HG03103 (cell line): ENCODE data around the gene SYNE1.
"Not testable (repeated sequence)": the region's sequence is repeated elsewhere in the genome, so short reads cannot be mapped to it uniquely, and the experiment has no call there.

Experiments
- ATAC-seq: cut with Tn5 transposase; IDR thresholded peaks from one replicate; pipeline ENCODE4 v1.9.1; 2021; ENCODE audit warnings: low read depth; ENCODE audit not compliant: unreplicated experiment

The SYNE1 gene

DNA sequence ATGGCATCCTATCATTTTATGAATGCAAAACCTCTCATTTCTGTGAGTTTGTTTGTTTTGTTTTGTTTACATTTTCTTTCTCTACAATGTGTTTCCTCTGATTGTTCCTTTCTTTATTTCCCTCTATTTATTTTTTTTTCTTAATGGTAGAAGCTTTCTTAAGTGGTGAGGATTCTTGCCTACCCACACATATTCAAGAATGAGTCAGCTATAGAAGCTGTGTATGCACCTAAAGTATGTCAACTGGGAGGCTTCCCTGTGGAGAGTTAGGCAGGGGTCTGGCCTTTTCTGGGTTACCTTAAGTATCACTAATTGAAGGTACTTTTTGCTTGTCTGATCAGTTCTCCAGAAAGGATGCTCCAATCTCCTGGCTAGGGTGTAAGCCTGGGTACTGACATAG lies 475.7 kb downstream of the SYNE1 start:
- ATAC-seq, result peak; percentile 49

DNA sequence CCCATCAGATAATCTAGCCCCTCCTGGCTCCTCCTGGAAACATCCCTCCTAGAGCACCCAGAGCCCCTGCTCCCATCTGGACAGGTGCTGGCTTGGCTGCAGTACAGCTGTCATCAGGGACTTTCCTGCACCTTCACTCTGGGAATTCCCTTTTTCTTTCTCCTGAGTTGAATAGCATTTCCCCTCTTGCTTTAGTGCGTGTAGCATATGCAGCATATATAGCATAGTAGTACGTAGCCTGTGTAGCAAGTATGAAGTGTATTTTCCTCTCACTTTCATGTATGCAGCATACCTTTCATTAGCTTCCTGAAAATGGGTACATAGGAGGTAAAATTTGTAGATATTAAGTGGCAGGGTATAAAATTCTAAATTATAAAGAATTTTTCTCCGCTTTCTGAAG lies 476.8 kb downstream of the SYNE1 start:
- peak; percentile 83 for ATAC-seq

DNA sequence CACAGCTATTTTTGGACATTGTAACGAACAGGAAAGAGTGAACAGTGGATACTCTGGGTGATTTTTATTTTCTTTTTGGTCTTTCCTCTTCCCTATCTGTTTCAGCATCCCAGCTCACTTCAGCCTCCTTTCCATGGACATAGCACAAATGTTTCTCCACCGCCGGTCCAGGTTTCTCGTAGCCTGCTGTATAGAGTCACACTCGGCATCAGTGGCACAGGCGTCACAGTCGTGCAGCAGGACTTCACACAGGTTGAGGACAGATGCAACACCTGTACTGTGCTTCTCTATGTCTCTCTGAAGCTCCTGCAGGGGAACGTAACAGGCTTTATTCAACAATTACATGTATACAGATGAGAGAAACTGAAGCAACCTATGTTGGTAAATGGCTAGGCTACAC lies 481.4 kb downstream of the SYNE1 start:
- no peak for ATAC-seq

DNA sequence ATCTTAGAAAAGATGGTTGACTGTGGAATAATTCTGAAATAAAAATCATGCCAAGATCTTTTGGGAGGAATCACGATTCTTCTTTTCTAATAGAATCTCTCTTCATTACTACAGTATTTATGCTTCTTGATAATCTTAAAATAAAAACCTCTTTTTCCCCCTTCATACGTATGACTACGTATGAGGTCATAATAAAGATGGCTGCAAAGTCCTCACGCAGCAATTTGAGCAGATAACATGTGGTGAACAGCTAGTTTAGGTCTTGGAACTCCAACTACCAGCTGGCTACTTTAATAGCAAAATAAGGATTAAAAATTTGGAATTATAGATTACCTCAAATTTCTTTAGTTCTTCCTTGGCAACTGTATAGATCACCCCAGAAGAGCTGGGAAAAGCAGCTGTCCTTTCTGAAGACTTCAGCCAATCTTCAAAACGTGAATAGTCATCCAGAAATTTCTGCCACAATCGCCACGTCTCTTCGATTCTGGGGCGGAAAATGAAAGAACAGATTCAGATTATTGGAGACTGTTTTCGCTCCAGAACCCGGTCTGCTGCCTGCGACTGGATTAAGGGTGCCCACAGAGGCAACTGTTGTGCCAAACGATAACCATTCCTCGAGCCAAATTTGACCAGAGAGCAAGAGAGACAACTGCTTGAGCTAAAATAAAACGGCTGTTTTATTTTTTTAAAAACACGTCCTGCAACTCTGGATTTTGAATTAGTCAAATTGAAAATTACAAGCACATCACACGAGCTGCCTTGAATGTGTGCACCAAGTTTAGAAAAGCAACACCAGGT lies 482.4 kb downstream of the SYNE1 start:
- no peak for ATAC-seq

DNA sequence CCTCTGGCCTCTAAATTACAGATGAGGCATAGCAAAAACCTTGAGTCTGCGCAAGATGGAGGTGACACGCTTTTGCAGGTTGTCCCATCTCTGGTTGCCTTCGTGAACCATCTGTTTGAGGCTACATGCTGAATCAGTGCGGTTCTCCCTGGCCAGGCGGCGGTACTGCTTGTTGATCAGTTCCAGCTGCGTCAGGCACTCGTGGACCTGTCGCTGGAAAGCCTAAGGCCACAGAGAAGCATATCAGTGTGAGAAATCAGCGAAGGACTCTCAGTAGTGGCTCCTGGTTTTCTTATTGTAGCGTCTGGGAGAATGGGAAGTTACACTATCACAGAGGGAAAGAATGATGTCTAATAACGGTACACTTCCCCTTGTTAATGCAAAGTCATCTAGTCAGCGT lies 485.2 kb downstream of the SYNE1 start:
- ATAC-seq, result no peak

DNA sequence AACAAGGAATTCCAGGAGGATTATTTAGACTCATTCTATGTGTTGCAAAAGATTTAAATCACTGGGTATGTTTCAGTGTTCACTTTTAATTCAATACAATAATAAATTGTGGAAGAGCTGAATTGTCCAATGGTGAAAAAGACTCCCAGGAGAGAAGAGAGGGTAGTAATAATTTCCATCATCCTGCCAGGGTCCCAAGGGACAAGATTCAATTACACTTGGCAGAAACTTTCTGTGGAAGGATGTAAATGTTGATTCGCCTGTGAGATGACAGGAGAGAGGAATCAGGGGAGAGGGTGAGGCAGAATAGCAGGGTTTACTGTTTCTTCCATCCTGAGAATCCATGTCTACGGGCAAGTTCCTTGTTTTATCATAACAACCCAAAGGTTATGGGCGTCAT lies 487.0 kb downstream of the SYNE1 start:
- ATAC-seq, result no peak

DNA sequence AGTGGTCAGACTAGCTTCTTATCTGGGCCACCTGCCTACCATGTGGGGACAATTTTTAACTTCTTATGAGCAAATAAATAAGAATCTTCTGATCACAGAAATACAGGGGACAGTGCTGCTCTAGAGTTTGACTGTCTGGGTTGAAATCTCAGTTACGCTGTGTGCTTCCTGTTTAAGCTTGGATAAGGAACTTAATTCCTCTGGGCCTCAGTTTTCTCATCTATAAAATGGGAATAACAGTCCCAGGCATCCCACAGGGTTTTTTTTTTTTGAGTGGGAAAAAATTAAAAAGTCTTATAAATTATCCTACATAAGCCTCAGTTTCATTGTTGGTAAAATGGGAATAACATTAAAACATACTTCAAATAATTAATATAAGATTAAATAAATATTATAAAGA lies 488.8 kb downstream of the SYNE1 start:
- ATAC-seq, result no peak

DNA sequence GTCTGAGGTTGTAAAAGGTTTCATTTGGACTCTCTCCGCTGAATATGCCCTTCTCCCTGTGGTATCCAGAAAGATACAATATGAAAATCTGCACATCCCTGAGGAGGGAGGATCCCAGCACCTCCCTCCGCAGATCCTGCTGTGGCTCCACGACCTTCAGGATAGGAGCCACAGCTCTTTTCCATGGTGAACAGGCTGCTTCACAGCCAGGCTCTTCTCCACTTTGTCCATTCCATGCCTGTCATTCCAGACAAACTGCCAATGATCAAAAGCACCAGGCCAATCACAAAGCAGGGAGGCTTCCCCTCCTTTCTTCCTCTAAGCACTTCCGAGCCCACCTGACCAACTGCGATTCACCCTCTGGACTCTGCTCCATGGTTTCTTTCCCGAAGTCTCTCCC lies 489.9 kb downstream of the SYNE1 start:
- ATAC-seq, result no peak

DNA sequence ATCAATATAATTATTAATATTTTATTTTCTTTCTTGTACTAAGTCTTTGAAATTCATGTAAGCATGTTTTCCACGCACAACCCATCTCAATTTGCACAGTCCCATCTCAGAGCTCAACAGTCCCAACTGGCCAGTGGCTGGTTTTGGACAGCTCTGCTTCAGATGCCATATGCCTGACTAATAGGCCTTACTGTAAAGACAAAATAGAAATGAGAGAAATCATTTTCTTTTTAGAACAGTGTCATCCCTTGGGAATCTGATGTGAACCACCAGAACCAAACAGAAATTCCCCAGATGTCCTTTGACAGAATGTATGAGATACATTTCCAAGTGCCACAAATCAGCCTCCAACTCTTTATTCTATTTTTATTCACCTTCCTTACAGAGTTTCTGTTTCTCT lies 490.8 kb downstream of the SYNE1 start:
- ATAC-seq, result no peak

DNA sequence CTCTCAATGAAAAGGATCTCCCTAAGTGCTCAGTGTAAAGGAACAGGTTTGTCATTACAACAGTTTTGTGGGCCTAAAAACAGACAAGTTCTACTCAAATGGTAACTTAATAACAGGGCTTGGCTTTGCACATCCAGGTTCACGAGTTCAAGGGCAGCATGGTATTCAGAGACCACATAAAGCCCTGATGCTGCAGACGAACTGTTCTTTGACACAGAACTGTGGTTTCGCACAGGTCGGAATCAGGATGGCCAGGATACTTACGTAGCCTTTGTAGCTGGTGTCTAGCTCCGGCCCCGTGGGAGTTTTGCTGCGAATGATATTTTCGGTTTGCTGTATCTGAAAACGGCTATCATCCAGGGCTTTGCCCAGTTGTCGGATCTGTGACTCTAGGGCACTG lies 493.8 kb downstream of the SYNE1 start:
- no peak for ATAC-seq

DNA sequence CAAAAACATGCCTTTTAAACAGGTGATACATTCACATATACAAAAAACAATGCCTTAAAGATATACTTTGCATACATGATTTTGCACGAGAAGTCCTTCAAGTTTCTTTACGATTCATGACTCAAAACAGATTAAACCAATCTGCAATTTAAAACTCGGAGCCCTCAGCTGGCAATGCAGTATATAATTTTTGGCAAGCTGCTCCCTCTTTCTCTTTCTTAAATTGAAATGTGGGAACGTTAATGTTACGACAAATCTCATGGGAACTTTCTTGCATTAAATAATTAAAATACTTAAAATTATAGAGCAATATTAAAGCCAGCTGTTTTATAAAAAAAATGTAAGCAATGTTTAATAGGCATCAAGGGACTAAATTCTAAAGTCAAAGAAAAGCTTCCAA lies 495.1 kb downstream of the SYNE1 start:
- no peak for ATAC-seq

DNA sequence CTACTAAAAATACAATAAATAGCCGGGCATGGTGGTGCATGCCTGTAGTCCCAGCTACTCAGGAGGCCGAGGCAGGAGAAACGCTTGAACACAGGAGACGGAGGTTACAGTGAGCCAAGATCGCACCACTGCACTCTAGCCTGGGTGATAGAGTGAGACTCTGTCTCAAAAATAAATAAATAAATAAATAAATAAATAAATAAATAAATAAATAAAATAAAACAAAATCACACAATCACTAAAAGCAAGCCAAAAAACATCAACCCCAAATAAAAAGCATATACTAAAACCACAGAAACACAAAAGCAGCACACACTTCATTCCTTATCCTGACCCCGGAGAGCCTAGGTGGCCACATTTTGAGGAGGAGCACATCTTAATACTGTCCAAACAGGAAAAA lies 498.8 kb downstream of the SYNE1 start:
- ATAC-seq, result not testable (repeated sequence)

DNA sequence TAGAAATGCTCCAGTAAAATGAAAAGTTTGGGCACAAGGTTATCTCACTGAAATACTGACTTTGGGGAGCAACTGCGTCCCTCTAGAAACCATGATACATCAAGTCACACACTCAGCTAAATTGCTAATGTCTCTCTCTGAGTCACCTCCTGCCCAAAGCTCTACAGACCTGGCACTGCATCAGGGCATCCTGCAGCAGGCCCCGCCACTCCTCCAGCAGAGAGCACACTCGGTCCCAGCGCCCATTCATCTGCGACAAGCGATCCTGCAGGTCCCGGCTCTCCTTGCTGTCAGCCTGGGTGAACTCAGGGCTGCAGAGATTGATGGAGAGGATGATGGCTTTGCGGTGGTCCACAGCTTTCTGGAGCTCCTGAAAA lies 500.7 kb downstream of the SYNE1 start:
- ATAC-seq, result no peak

DNA sequence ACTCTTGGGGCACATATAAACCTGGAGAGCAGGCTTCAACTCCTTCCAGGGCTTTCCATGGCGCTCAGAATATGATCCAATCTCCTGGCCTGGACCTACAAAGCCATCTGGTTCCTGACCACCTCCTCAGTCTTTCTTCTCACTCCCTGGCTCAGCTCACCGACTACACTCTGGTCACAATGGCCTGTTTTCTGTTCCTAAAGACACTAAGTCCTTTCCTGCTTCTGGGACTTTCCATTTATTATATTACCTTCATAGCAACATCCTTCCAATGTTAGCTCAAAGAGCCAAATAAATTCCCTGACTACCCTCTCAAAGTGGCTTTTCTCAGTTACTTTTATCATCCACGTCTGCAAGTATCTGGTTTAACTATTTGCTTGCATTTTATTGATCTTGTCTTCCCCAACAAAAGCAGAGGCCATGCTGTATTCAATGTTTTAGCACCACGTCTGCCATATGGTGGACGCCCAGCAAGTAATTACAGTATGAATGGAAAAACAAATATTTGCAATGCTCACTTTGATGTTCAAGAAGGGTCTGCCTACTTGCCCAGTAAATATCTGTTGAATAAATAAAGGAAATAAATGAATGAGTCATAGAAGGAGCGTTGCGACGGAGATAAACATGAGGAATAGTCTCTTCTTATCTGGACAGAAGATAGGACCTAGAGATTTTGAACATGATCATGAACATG lies 501.3 kb downstream of the SYNE1 start:
- no peak for ATAC-seq

DNA sequence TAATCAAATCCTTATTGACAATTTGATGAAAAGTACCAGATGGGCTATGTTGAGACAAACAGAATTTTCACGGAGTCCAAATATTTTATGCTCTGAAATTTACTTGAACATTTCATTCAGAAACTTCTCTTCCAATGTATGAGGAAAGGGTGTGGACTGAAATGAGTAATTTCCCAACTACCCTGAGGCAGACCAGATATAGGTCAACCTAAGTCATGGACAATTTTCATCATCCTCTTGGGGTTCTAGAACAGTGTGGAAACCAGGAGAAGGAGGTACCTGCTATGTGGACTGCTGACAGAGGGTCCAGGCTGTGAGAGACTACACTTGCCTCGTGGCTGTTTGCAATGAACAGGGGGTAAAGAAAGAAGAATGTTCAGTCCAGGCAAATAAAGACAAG lies 506.7 kb downstream of the SYNE1 start:
- no peak for ATAC-seq

DNA sequence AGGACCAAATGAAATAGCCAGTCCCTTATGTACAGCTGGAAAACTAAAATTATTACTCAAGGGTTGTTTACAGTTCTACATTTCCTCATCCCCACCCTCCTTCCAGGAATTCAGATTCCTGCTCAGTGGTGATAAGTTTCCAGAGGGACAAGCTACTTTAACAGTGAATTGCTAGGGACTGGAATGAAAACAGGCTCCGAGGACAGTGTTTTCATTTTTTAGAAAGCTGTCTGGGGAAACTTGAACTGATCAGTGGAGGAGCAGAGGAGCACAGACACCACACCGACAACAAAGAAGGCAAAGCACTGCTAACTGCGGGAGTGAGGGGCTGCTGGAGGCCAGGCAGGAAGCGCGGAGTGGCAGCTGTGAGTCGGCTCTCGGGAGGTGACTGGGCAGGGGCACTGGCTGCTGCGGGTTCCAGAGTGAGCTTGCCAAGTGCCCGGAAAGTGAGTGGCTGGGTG lies 507.4 kb downstream of the SYNE1 start:
- ATAC-seq, result no peak

DNA sequence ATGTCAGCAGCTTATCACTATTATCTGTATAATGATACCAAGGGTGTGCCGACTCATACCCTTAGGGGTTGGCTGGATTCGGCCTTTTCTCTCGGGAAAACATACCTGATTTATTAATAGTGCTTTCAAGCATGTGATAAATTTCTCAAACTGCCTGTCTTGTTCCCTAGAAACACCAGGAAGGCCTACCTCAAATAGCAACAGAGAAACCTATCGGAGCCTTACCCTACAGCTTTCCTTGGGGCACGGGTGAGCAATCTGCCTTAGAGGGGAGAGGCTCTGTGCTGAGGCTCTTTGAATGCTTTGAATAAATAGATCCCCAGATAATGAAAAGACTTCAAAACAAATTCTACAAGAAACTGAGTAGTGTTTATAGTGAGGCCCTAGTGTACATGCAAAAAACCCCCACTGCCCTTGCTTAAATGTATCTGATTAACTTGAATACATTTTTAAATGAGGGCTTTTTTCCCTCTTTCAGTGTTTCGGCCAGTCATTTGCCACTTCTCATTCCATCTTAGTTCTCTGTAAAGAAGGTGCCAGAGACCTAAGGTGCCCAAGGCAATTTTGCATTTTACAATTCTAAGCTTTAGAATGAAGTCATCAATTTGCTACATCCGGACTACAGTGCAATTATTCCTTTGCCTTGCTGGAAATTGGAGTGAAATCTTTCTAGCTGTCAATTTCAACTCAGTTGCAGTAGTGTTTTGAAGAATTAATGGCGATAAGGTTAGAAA lies 509.6 kb downstream of the SYNE1 start:
- no peak for ATAC-seq

DNA sequence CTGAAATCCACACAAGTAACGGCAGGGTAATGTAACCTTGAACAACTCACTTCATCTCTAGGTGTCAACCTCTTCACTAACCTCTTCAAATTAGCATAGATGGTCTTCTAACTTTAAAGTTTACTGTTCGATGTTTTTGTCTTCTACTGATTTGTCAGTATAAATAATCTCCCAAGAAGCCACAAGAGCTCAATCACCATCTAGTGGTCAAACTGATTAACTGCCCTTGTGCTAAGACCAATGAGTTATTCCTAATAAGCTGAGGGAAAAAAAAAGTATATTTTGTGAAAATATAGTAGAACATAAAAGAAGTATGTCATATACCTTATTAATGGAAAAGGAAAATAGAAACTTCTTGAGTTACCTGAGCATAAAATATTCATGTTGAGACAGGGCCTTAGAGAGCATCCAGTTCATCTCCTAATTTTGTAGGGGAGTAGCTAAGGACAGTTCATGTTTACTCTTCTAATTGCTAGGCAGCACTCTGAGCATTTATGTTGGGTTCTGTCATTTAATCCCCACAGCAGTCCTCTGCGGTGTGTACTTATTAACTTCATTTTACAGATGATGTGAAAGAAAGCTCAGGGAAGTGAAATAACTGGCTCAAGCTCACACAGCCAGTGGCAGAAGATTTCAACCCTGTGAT lies 512.6 kb downstream of the SYNE1 start:
- peak; percentile 69 for ATAC-seq

DNA sequence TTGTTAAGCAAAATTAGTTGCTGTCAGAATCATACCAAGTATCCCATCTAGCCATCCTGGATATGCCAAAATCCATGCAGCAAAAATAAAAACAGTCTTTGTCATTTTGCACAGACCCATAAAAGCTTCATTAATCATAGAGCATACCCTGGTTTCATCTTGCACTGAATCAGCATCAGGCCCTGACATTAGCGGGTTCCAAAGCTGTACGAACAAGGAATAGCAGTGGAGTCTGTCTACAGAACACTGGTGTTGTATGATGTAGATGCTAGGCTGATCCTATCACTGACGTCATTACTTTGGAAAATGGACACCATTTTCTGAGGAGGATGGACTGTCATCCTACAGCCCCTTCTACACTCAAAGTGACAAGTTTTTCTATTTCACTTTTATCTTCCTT lies 514.1 kb downstream of the SYNE1 start:
- ATAC-seq, result no peak

DNA sequence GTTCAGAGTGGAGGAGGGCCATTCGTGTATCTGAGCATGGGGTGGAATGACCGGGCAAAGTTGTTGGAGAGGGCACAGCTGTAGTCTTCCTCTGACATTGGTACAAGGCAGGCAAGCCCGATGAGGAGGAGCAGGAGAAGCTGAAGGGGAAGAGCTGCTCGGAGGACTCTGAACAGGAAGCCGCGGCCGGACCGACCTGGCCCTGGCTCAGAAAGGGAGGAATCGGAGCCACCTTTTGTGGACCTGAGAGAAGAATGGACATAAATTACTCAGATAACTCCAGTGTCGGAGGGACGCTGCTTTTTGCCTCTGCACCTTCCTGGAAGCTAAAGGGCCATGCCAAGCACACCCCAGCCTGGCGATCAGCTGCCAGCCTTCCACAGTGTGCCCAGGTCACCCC lies 514.7 kb downstream of the SYNE1 start:
- ATAC-seq, result no peak

DNA sequence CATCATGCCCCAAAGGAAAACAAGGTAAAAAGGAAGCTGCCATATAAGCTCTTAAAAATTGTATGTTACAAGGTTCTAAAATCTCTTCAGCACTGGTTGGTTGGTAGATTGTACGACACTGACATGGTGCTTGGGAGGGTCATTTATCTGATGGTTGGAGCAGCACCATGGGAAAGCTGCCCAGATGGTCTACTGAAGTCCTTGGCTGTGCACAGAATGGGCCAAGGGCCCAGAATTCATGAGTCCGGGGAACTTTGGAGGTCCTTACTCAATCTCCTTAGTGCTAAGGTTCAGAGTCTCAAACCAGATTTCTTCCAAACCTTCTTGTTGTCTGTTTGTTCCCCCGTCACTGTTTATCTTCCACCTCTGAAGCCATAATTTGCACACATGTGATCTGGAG lies 515.3 kb downstream of the SYNE1 start:
- ATAC-seq, result no peak
